SU-DHL-6 (cell line): ENCODE data around the gene SMYD2.
A peak's percentile ranks its signal among the peaks of the same experiment; 100 is the strongest.

ENCODE experiments used
- H2AFZ ChIP-seq: fragments of 200-600 bp; sonication (generic); 2 replicates; pipeline ENCODE4 v1.6.1; 2014; ENCODE audit warnings: low read depth, mild to moderate bottlenecking, moderate library complexity, mixed read lengths, antibody characterized with exemption, low read length; ENCODE audit not compliant: severe bottlenecking
- H3F3A ChIP-seq: fragments of 200-600 bp; shearing (Covaris generic); 2 replicates; pipeline ENCODE4 v1.6.0; 2016; ENCODE audit warnings: antibody characterized with exemption, mild to moderate bottlenecking; ENCODE audit not compliant: insufficient read depth
- H3K27ac ChIP-seq: fragments of 200-600 bp; sonication (generic); 2 replicates; pipeline ENCODE4 v1.5.1; 2016; ENCODE audit warnings: low read depth, mild to moderate bottlenecking, low read length, moderate library complexity, mixed read lengths
- H3K27me3 ChIP-seq: fragments of 200-600 bp; sonication (generic), shearing (Covaris generic); 2 replicates; pipeline ENCODE4 v1.6.0; 2014; ENCODE audit warnings: mild to moderate bottlenecking, low read length
- H3K36me3 ChIP-seq: fragments of 200-600 bp; sonication (generic); 2 replicates; pipeline ENCODE4 v1.6.1; 2014; ENCODE audit warnings: mild to moderate bottlenecking, low read length, mixed read lengths
- H3K4me2 ChIP-seq: fragments of 300-600, 200-600 bp; shearing (Covaris generic), sonication (generic); 2 replicates; pipeline ENCODE4 v1.6.0; 2014; ENCODE audit warnings: low read length, low read depth, mild to moderate bottlenecking; ENCODE audit not compliant: poor library complexity, severe bottlenecking
- H3K4me3 ChIP-seq: fragments of 200-600 bp; sonication (generic); 2 replicates; pipeline ENCODE4 v1.5.1; 2014; ENCODE audit warnings: antibody characterized with exemption, low read length, mild to moderate bottlenecking, mixed read lengths; ENCODE audit not compliant: insufficient read depth, poor library complexity, severe bottlenecking
- H3K79me2 ChIP-seq: fragments of 200-600 bp; sonication (generic); 2 replicates; pipeline ENCODE4 v1.6.1; 2014; ENCODE audit warnings: mild to moderate bottlenecking, low read length, moderate library complexity; ENCODE audit not compliant: insufficient read depth
- H3K9ac ChIP-seq: fragments of 200-600 bp; sonication (generic); 2 replicates; pipeline ENCODE4 v1.7.0; 2014; ENCODE audit warnings: mild to moderate bottlenecking, low read length
- H3K9me2 ChIP-seq: fragments of 200-600 bp; sonication (generic); replicated peaks from 2 replicates; pipeline ENCODE4 v1.6.1; 2014; ENCODE audit warnings: low read length; ENCODE audit not compliant: insufficient read depth
- H3K9me3 ChIP-seq: fragments of 200-600 bp; sonication (generic); 2 replicates; pipeline ENCODE4 v1.6.1; 2014; ENCODE audit warnings: low read length, mixed read lengths; ENCODE audit not compliant: insufficient read depth
- H4K20me1 ChIP-seq: fragments of 200-600 bp; sonication (generic); 2 replicates; pipeline ENCODE4 v1.6.1; 2014; ENCODE audit warnings: low read depth, mild to moderate bottlenecking, antibody characterized with exemption, low read length, moderate library complexity, mixed read lengths
- CTCF ChIP-seq: fragments of 200-600 bp; sonication (generic); IDR thresholded peaks from one replicate; pipeline ENCODE4 v1.5.1; 2017; ENCODE audit warnings: antibody characterized with exemption, mild to moderate bottlenecking, low read length, moderate library complexity; ENCODE audit not compliant: insufficient read depth, poor library complexity, severe bottlenecking
- EZH2phosphoT487 ChIP-seq: fragments of 200-600 bp; sonication (generic), shearing (Covaris generic); conservative IDR thresholded peaks from 2 replicates; pipeline ENCODE4 v1.6.1; 2018; ENCODE audit warnings: mild to moderate bottlenecking, antibody characterized with exemption, low read length, moderate library complexity, mixed read lengths

The SMYD2 gene

DNA sequence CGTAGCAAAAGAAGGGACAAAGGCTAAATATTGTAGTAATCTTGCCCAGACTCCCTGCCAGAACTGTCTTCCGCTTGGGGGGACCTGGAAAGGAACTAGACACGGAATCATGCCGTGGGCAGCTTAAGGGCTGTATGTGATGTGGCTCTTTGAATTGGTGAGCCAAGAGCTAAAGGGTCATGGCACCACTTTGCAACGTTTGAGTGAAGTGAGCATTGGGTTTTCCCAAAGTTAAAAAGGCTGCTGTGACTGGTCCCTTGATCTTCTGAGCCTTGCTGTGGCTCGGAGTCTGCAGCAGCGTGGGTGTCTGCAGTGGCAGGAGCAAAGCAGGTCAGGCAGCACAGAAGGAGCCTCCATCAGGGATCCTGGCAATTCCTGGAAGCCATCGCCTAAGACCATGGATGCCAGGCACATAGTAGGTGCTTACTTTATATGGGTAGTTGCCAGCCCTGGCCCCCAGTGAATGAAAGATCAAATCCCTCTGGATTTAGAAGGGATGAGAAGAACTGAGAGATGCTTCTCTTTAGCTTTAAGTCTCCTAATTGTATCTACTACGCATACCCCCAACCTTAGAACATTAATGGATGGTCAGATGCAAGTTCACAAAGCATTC, 1.8 kb downstream of the SMYD2 start:
- TF ChIP-seq CTCF (no peak), EZH2phosphoT487 (no peak)
- Histone ChIP-seq H3K4me2 (peak overlapping the region; percentile 76), H4K20me1 (no peaks in the 10 kb centered on the region), H3K9me3 (no peaks in the 10 kb centered on the region), H2AFZ (no peak overlapping the region), H3K9ac (peak overlapping the region; percentile 86; the same call in 1 of the 2 replicates), H3K27ac (no peak overlapping the region), H3K9me2 (no peaks in the 10 kb centered on the region), H3K4me3 (no peak overlapping the region), H3K27me3 (no peaks in the 10 kb centered on the region), H3F3A (peaks cover 15% of the 10 kb centered on the region; the same call in 1 of the 2 replicates), H3K36me3 (no peaks in the 10 kb centered on the region), H3K79me2 (peaks cover 4% of the 10 kb centered on the region; the same call in 1 of the 2 replicates)

- TF ChIP-seq EZH2phosphoT487 (no peak), CTCF (no peak)
- peaks cover 4% of the 10 kb centered on the region; the same call in 1 of the 2 replicates for H3K79me2 ChIP-seq
- no peak overlapping the region for H3K4me3 ChIP-seq
- no peaks in the 10 kb centered on the region for H3K27me3 ChIP-seq
- no peak overlapping the region for H3K27ac ChIP-seq
- no peaks in the 10 kb centered on the region for H3K36me3 ChIP-seq
- no peak overlapping the region for H3K9ac ChIP-seq
- H3K9me2 ChIP-seq = no peaks in the 10 kb centered on the region
- H2AFZ ChIP-seq = no peak overlapping the region
- peaks cover 7% of the 10 kb centered on the region; the same call in 1 of the 2 replicates for H3F3A ChIP-seq
- no peaks in the 10 kb centered on the region for H4K20me1 ChIP-seq
- H3K4me2 ChIP-seq = no peak overlapping the region
- H3K9me3 ChIP-seq = no peaks in the 10 kb centered on the region
These were observed 4.9 kb downstream of the SMYD2 start for GRCh38 chr1:214285610-214286440.

- no peaks in the 10 kb centered on the region for H3K27me3 ChIP-seq
These were observed 6.9 kb downstream of the SMYD2 start for GRCh38 chr1:214287884-214288283.

More at GRCh38 chr1:214287884-214288283, 6.9 kb downstream of the SMYD2 start:
- H3K9me3 ChIP-seq = no peaks in the 10 kb centered on the region
- no peaks in the 10 kb centered on the region for H3K36me3 ChIP-seq
- H3K27ac ChIP-seq = no peak overlapping the region
- no peaks in the 10 kb centered on the region for H3K9me2 ChIP-seq
- H2AFZ ChIP-seq = no peak overlapping the region
- H3K4me2 ChIP-seq = no peak overlapping the region
- no peaks in the 10 kb centered on the region for H4K20me1 ChIP-seq
- H3K9ac ChIP-seq = no peak overlapping the region
- no peak overlapping the region for H3K4me3 ChIP-seq
- TF ChIP-seq CTCF = no peak
- no peak for TF ChIP-seq EZH2phosphoT487
- no peaks in the 10 kb centered on the region for H3K79me2 ChIP-seq
- peaks cover 7% of the 10 kb centered on the region; the same call in 1 of the 2 replicates for H3F3A ChIP-seq
